MM.1S (cell line): ENCODE measurements around the gene SPTBN1.

Source experiments
- DNase-seq: peaks from one replicate; pipeline ENCODE4 v3.0.0-alpha.2; 2015
- H2AFZ ChIP-seq: fragments of 300-600 bp; sonication (generic); 2 replicates; pipeline ENCODE4 v1.6.0; 2016; ENCODE audit warnings: antibody characterized with exemption, low read length
- H3F3A ChIP-seq: fragments of 300-600 bp; sonication (generic); 2 replicates; pipeline ENCODE4 v1.6.1; 2016; ENCODE audit warnings: mild to moderate bottlenecking, antibody characterized with exemption, low read length, moderate library complexity, mixed read lengths; ENCODE audit not compliant: insufficient read depth
- H3K27ac ChIP-seq: fragments of 300-600 bp; sonication (generic); 2 replicates; pipeline ENCODE4 v1.5.1; 2016; ENCODE audit warnings: mild to moderate bottlenecking, low read length
- H3K27me3 ChIP-seq: fragments of 300-600 bp; sonication (generic); replicated peaks from 2 replicates; pipeline ENCODE4 v1.6.0; 2016; ENCODE audit warnings: low read length; ENCODE audit not compliant: insufficient read depth
- H3K36me3 ChIP-seq: fragments of 300-600 bp; sonication (generic); replicated peaks from 2 replicates; pipeline ENCODE4 v1.6.1; 2016; ENCODE audit warnings: mild to moderate bottlenecking, low read length, mixed read lengths; ENCODE audit not compliant: insufficient read depth
- H3K4me1 ChIP-seq: fragments of 300-600 bp; sonication (generic); 2 replicates; pipeline ENCODE4 v1.6.1; 2016; ENCODE audit warnings: low read length, mixed read lengths
- H3K4me2 ChIP-seq: fragments of 300-600 bp; sonication (generic); 2 replicates; pipeline ENCODE4 v1.6.0; 2016; ENCODE audit warnings: low read depth, low read length
- H3K4me3 ChIP-seq: fragments of 300-600 bp; sonication (generic); 2 replicates; pipeline ENCODE4 v1.5.1; 2016; ENCODE audit warnings: low read length, mixed read lengths
- H3K79me2 ChIP-seq: fragments of 300-600 bp; sonication (generic); 2 replicates; pipeline ENCODE4 v1.6.1; 2016; ENCODE audit warnings: mixed run types, low read length, mixed read lengths
- H3K9ac ChIP-seq: fragments of 300-600 bp; sonication (generic); 2 replicates; pipeline ENCODE4 v1.6.1; 2016; ENCODE audit warnings: low read length, mixed read lengths
- H3K9me2 ChIP-seq: fragments of 300-600 bp; sonication (generic); replicated peaks from 2 replicates; pipeline ENCODE4 v1.6.1; 2016; ENCODE audit warnings: mild to moderate bottlenecking, low read length, mixed read lengths; ENCODE audit not compliant: insufficient read depth
- H3K9me3 ChIP-seq: fragments of 300-600 bp; sonication (generic); replicated peaks from 2 replicates; pipeline ENCODE4 v1.6.1; 2016; ENCODE audit warnings: mild to moderate bottlenecking, low read length, mixed read lengths; ENCODE audit not compliant: insufficient read depth
- H4K20me1 ChIP-seq: fragments of 300-600 bp; sonication (generic); 2 replicates; pipeline ENCODE4 v1.6.1; 2016; ENCODE audit warnings: mild to moderate bottlenecking, low read length, moderate library complexity, mixed read lengths; ENCODE audit not compliant: insufficient read depth
- CTCF ChIP-seq: fragments of 300-600 bp; sonication (generic); IDR thresholded peaks from 2 replicates; pipeline ENCODE4 v1.5.1; 2016; ENCODE audit warnings: antibody characterized with exemption, low read length, mixed read lengths
- EZH2 ChIP-seq: fragments of 300-600 bp; sonication (generic); optimal IDR thresholded peaks from 2 replicates; pipeline ENCODE3; 2017; ENCODE audit warnings: low read depth, mild to moderate bottlenecking, antibody characterized with exemption, low read length, mixed read lengths
- EZH2phosphoT487 ChIP-seq: fragments of 300-600 bp; sonication (generic); IDR thresholded peaks from 2 replicates; pipeline ENCODE4 v1.6.1; 2018; ENCODE audit warnings: antibody characterized with exemption, low read length

Gene SPTBN1

GRCh38 chr2:54518430-54518829 lies 62.3 kb downstream of the SPTBN1 start:
- H3K9ac ChIP-seq, result no peak overlapping the region
- H3K4me3 ChIP-seq, result no peak overlapping the region
- peaks cover 6% of the 10 kb centered on the region; the same call in 1 of the 2 replicates for H3K4me1 ChIP-seq
- no peaks in the 10 kb centered on the region for H3K9me3 ChIP-seq
- no peaks in the 10 kb centered on the region for H4K20me1 ChIP-seq
- H3F3A ChIP-seq, result no peaks in the 10 kb centered on the region
- H3K36me3 ChIP-seq, result no peaks in the 10 kb centered on the region
- H3K4me2 ChIP-seq, result no peak overlapping the region
- no peak for TF ChIP-seq EZH2
- TF ChIP-seq EZH2phosphoT487, result no peak
- no peak for TF ChIP-seq CTCF
- no peak overlapping the region for H3K27ac ChIP-seq
- no peak for DNase-seq
- peaks cover 5% of the 10 kb centered on the region; the same call in 1 of the 2 replicates for H3K79me2 ChIP-seq
- no peak overlapping the region for H2AFZ ChIP-seq
- no peaks in the 10 kb centered on the region for H3K27me3 ChIP-seq
- no peaks in the 10 kb centered on the region for H3K9me2 ChIP-seq

- no peak overlapping the region for H3K27ac ChIP-seq
- H3K9me2 ChIP-seq, result no peaks in the 10 kb centered on the region
- 0 out of 2 replicates have a peak, but pooled peaks cover 5% of the 10 kb centered on the region for H3F3A ChIP-seq
- peaks cover 18% of the 10 kb centered on the region for H3K4me1 ChIP-seq
- no peak overlapping the region for H3K9ac ChIP-seq
- no peaks in the 10 kb centered on the region for H3K36me3 ChIP-seq
- no peak overlapping the region for H2AFZ ChIP-seq
- H3K79me2 ChIP-seq, result peaks cover 18% of the 10 kb centered on the region
- H3K9me3 ChIP-seq, result no peaks in the 10 kb centered on the region
- no peak overlapping the region for H3K4me3 ChIP-seq
- no peaks in the 10 kb centered on the region for H4K20me1 ChIP-seq
- TF ChIP-seq EZH2phosphoT487 (no peak), CTCF (no peak), EZH2 (no peak)
- no peak overlapping the region for H3K4me2 ChIP-seq
- no peaks in the 10 kb centered on the region for H3K27me3 ChIP-seq
- no peak for DNase-seq
These were observed 63.8 kb downstream of the SPTBN1 start for GRCh38 chr2:54519841-54520459.

DNA sequence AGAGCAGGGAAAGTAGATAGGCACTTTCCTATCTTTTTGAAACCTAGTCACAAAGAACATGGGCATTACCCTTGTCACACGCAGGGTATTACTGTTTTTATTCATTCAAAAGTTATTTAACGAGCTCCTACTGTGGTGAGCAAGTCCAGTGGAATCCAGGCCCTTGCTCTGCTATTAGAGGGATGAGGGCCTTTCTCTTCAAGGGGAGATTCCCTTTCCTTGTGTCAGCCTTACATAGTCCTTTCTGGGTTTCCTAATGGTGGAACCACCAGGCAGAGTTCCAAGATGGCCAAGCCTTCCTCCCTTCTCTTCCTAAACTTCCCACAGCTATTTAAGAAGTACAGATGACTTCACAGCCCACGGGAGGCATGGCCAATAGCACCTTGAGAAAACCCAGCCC lies 64.6 kb downstream of the SPTBN1 start:
- Histone ChIP-seq H3K36me3 (no peaks in the 10 kb centered on the region), H3K79me2 (peaks cover 20% of the 10 kb centered on the region), H3K9me2 (no peaks in the 10 kb centered on the region), H3K9ac (no peak overlapping the region), H3K27me3 (no peaks in the 10 kb centered on the region), H3K4me2 (no peak overlapping the region), H3K27ac (no peak overlapping the region), H3K9me3 (no peaks in the 10 kb centered on the region), H2AFZ (no peak overlapping the region), H4K20me1 (no peaks in the 10 kb centered on the region), H3F3A (0 out of 2 replicates have a peak, but pooled peaks cover 5% of the 10 kb centered on the region), H3K4me1 (peaks cover 24% of the 10 kb centered on the region), H3K4me3 (no peak overlapping the region)
- DNase-seq, result no peak
- TF ChIP-seq CTCF (no peak), EZH2 (no peak), EZH2phosphoT487 (no peak)
